IMR-90 (cell line): ENCODE results near the gene TRIP4. TPM values are rescaled to one million over a fixed set of nuclear protein-coding genes. Genes with fewer than 3 reads are reported as not detected.

Experiments used
- ATAC-seq: fragments of 200-7000 bp; cut with Tn5 transposase; 2 replicates; pipeline ENCODE4 v1.9.1; 2020; ENCODE audit warnings: low read depth, mild to moderate bottlenecking, moderate library complexity
- BruUV-seq: library from RNA; stranded (reverse); fragments of 400-500 nt; replicated peaks from 2 replicates; lab custom pipeline; 2021; lab: Mats Ljungman, UMichigan
- CTCF ChIA-PET: fragments of 300-600 bp; formaldehyde crosslinking; extraction: SDS; loops from one replicate; lab custom pipeline; 2021; ENCODE audit warnings: antibody characterized with exemption; lab: Yijun Ruan, JAX
- POLR2A ChIA-PET: fragments of 300-600 bp; sonication (Branson Sonifier 250); formaldehyde crosslinking; loops from one replicate; lab custom pipeline; 2022; ENCODE audit warnings: antibody characterized with exemption; ENCODE audit not compliant: unreplicated experiment; lab: Charles Lee
- DNase-seq: peaks from one replicate; pipeline ENCODE4 v3.0.0; 2013
- H2AFZ ChIP-seq: replicated peaks from 2 replicates; pipeline ENCODE3; 2013; ENCODE audit warnings: low read length, mild to moderate bottlenecking; ENCODE audit not compliant: poor library complexity
- H2AK5ac ChIP-seq: 2 replicates; pipeline ENCODE4 v1.6.1; 2013; ENCODE audit warnings: low read depth, low read length, inconsistent platforms
- H2AK9ac ChIP-seq: replicated peaks from 2 replicates; pipeline ENCODE3; 2013; ENCODE audit warnings: mild to moderate bottlenecking, low read depth, low read length, moderate library complexity; ENCODE audit not compliant: poor library complexity
- H2BK120ac ChIP-seq: 2 replicates; pipeline ENCODE4 v1.6.1; 2013; ENCODE audit warnings: low read depth, low read length, inconsistent platforms
- H2BK15ac ChIP-seq: 3 replicates; pipeline ENCODE4 v1.6.1; 2013; ENCODE audit warnings: low read depth, low read length, inconsistent platforms
- H2BK20ac ChIP-seq: 2 replicates; pipeline ENCODE4 v1.6.1; 2013; ENCODE audit warnings: low read depth, mild to moderate bottlenecking, inconsistent platforms, low read length, moderate library complexity
- H2BK5ac ChIP-seq: 2 replicates; pipeline ENCODE4 v1.6.1; 2013; ENCODE audit warnings: mild to moderate bottlenecking, low read depth, low read length, inconsistent platforms; ENCODE audit not compliant: poor library complexity, severe bottlenecking
- H3K14ac ChIP-seq: replicated peaks from 2 replicates; pipeline ENCODE4 v1.6.1; 2013; ENCODE audit warnings: low read depth, low read length, inconsistent platforms
- H3K18ac ChIP-seq: 2 replicates; pipeline ENCODE4 v1.6.1; 2013; ENCODE audit warnings: low read depth, low read length, control low read depth
- H3K23ac ChIP-seq: 2 replicates; pipeline ENCODE4 v1.6.1; 2013; ENCODE audit warnings: low read depth, low read length, inconsistent platforms
- H3K27ac ChIP-seq: 2 replicates; pipeline ENCODE4 v1.5.1; 2013; ENCODE audit warnings: mild to moderate bottlenecking, control low read depth, low read length; ENCODE audit not compliant: insufficient read depth
- H3K27me3 ChIP-seq: 2 replicates; pipeline ENCODE4 v1.6.1; 2013; ENCODE audit warnings: low read length; ENCODE audit not compliant: control insufficient read depth, insufficient read depth
- H3K36me3 ChIP-seq: 2 replicates; pipeline ENCODE4 v1.6.1; 2013; ENCODE audit warnings: low read length, mixed read lengths; ENCODE audit not compliant: control insufficient read depth, insufficient read depth
- H3K4ac ChIP-seq: 2 replicates; pipeline ENCODE4 v1.6.1; 2013; ENCODE audit warnings: low read depth, low read length, inconsistent platforms
- H3K4me1 ChIP-seq: 2 replicates; pipeline ENCODE4 v1.6.1; 2013; ENCODE audit warnings: low read length, mixed read lengths; ENCODE audit not compliant: control insufficient read depth, insufficient read depth
- H3K4me2 ChIP-seq: 2 replicates; pipeline ENCODE4 v1.6.1; 2013; ENCODE audit warnings: low read depth, mild to moderate bottlenecking, control low read depth, low read length, moderate library complexity
- H3K4me3 ChIP-seq: 2 replicates; pipeline ENCODE4 v1.5.1; 2013; ENCODE audit warnings: low read depth, mild to moderate bottlenecking, control low read depth, low read length, moderate library complexity; ENCODE audit not compliant: insufficient read depth
- H3K56ac ChIP-seq: 2 replicates; pipeline ENCODE4 v1.6.1; 2013; ENCODE audit warnings: low read length, inconsistent platforms; ENCODE audit not compliant: insufficient read depth; ENCODE audit errors: extremely low read depth
- H3K79me1 ChIP-seq, 2 experiments: 2 replicates each; pipeline ENCODE4 v1.6.1; 2013; ENCODE audit warnings: low read length in 2 of 2, inconsistent platforms in 1 of 2, low read depth in 1 of 2
- H3K9ac ChIP-seq: 2 replicates; pipeline ENCODE4 v1.6.1; 2013; ENCODE audit warnings: low read depth, low read length, control low read depth
- H3K9me1 ChIP-seq: 2 replicates; pipeline ENCODE4 v1.6.1; 2013; ENCODE audit warnings: low read length, inconsistent platforms; ENCODE audit not compliant: insufficient read depth
- H3K9me3 ChIP-seq: 2 replicates; pipeline ENCODE4 v1.6.1; 2013; ENCODE audit warnings: low read length; ENCODE audit not compliant: control insufficient read depth, insufficient read depth
- H4K20me1 ChIP-seq: 2 replicates; pipeline ENCODE4 v1.6.1; 2013; ENCODE audit warnings: low read length, inconsistent platforms; ENCODE audit not compliant: insufficient read depth
- H4K5ac ChIP-seq: 2 replicates; pipeline ENCODE4 v1.6.1; 2013; ENCODE audit warnings: mild to moderate bottlenecking, low read depth, low read length, control low read depth
- H4K8ac ChIP-seq, 2 experiments: 2 replicates each; pipeline ENCODE4 v1.6.1; 2013; ENCODE audit warnings: low read depth in 2 of 2, low read length in 2 of 2, control low read depth in 1 of 2, inconsistent platforms in 1 of 2
- H4K91ac ChIP-seq: 2 replicates; pipeline ENCODE4 v1.6.1; 2013; ENCODE audit warnings: low read depth, low read length, inconsistent platforms; ENCODE audit not compliant: insufficient read depth
- CEBPB ChIP-seq: IDR thresholded peaks from 2 replicates; pipeline ENCODE4 v1.6.1; 2012; ENCODE audit warnings: low read depth, low read length, improper control_type of control experiment
- CHD1 ChIP-seq: IDR thresholded peaks from 2 replicates; pipeline ENCODE4 v1.6.1; 2012; ENCODE audit warnings: low read depth, low read length, improper control_type of control experiment
- CTCF ChIP-seq: conservative IDR thresholded peaks from 2 replicates; pipeline ENCODE4 v1.5.1; 2012; ENCODE audit warnings: mild to moderate bottlenecking, low read depth, low read length, improper control_type of control experiment
- MXI1 ChIP-seq: IDR thresholded peaks from 2 replicates; pipeline ENCODE4 v1.6.1; 2012; ENCODE audit warnings: low read depth, mild to moderate bottlenecking, low read length, moderate library complexity, borderline replicate concordance
- RAD21 ChIP-seq: IDR thresholded peaks from 2 replicates; pipeline ENCODE4 v1.6.1; 2012; ENCODE audit warnings: low read length, improper control_type of control experiment
- WGBS, 2 experiments: methylation state at CpG; one replicate each; pipeline versions ENCODE4 v1.1.5 to v1.1.7; 2013; ENCODE audit warnings: missing lambda C conversion rate in 2 of 2; ENCODE audit not compliant: insufficient read length in 1 of 2; ENCODE audit errors: extremely low coverage in 2 of 2; 5-methylcytosine and 5-hydroxymethylcytosine counted together
- dilution Hi-C: fragments of 300-500 bp; cut with HindIII; formaldehyde crosslinking; loops from one replicate; pipeline ENCODE4 v1.14.3; 2018; ENCODE audit warnings: low sequenced_read_pairs; ENCODE audit not compliant: unreplicated experiment
- in situ Hi-C: fragments of 300-500 bp; cut with MboI; formaldehyde crosslinking; loops from 3 replicates; pipeline ENCODE4 v1.14.3; 2019; ENCODE audit warnings: low sequenced_read_pairs, inconsistent platforms, mixed read lengths
- intact Hi-C: fragments of 100-400 bp; cut with micrococcal nuclease; formaldehyde crosslinking; loops from 2 replicates; pipeline ENCODE4 v1.10.0; 2022
- polyA plus RNA-seq, 3 experiments: library from polyadenylated mRNA; depleted of rRNA; stranded (reverse); fragments of >200 nt; gene quantifications; 2 replicates each; pipeline ENCODE4 v1.2.3, GENCODE V29; 2012; ENCODE audit warnings: low replicate concordance in 1 of 3
- total RNA-seq: library from RNA; depleted of rRNA; stranded (reverse); fragments of >200 nt; gene quantifications from 2 replicates; pipeline ENCODE4 v1.2.3, GENCODE V29; 2012

Gene TRIP4
- total and polyA plus RNA-seq, 2 of the 4 experiments (the other 2 are of a cell fraction): 13.1 to 19.4 TPM

- in situ Hi-C loops: no loop called here
- H4K5ac ChIP-seq: peak overlapping the region; percentile 32; the same call in 1 of the 2 replicates
These were observed 73.4 kb downstream of the TRIP4 start for GRCh38 chr15:64460724-64461720.

More at GRCh38 chr15:64460724-64461720, 73.4 kb downstream of the TRIP4 start:
- Histone ChIP-seq H3K4ac (peak overlapping the region; percentile 61), H4K20me1 (peaks cover 42% of the 10 kb centered on the region), H3K18ac (peak overlapping the region; percentile 66), H3K9me3 (no peaks in the 10 kb centered on the region), H4K8ac (peak overlapping the region; percentile 16 to 65; a peak in 1 of 4 replicates), H4K91ac (peak overlapping the region; percentile 56; the same call in 1 of the 2 replicates), H3K14ac (peak overlapping the region; percentile 53), H2BK15ac (no peak overlapping the region), H3K9ac (peak overlapping the region; percentile 84), H3K56ac (peak overlapping the region; percentile 62; the same call in 1 of the 2 replicates), H2AFZ (peak overlapping the region; percentile 81), H3K79me1 (peaks cover 20 to 44% of the 10 kb centered on the region in 2 experiments; a peak in 3 of 4 replicates), H2BK120ac (0 out of 2 replicates have a peak overlapping the region, but pooled peaks have one; percentile 14), H3K27me3 (no peaks in the 10 kb centered on the region), H3K23ac (peak overlapping the region; percentile 53; the same call in 1 of the 2 replicates), H3K27ac (peak overlapping the region; percentile 81), H2BK20ac (no peak overlapping the region), H2BK5ac (peak overlapping the region; percentile 79), H3K4me2 (peak overlapping the region; percentile 96), H3K9me1 (peaks cover 6% of the 10 kb centered on the region; the same call in 1 of the 2 replicates), H3K4me3 (peak overlapping the region; percentile 70), H2AK5ac (peak overlapping the region; percentile 61), H3K36me3 (peaks cover 3% of the 10 kb centered on the region; the same call in 1 of the 2 replicates), H3K4me1 (peaks cover 11% of the 10 kb centered on the region), H2AK9ac (peak overlapping the region; percentile 10)
- peak; percentile 81 for DNase-seq
- POLR2A ChIA-PET: interaction anchor here (0.6 kb wide), 1 partner anchor 40 kb away, joined by 18 read pairs; no protein-coding TSS in a partner anchor
- CTCF ChIA-PET: no interaction called here
- WGBS, 2 experiments: no CpG with 5 or more reads among the region's 56 CpGs
- intact Hi-C loops: loop anchor here (5.0 kb wide), 1 partner anchor 46 kb away; no protein-coding TSS in a partner anchor
- peak; percentile 23; the same call in 1 of the 2 replicates for TF ChIP-seq RAD21
- no peak; the same call in 1 of the 2 replicates for TF ChIP-seq CHD1
- TF ChIP-seq CTCF: 0 out of 2 replicates have a peak, but pooled peaks have one; percentile 13
- TF ChIP-seq MXI1: no peak
- 0 out of 2 replicates have a peak, but pooled peaks have one; percentile 24 for TF ChIP-seq CEBPB
- dilution Hi-C loops: no loop called here
- ATAC-seq: peak; percentile 73
- no TSS peak for BruUV-seq
